Pancreas (tissue), 10 donors: ENCODE data around the gene HERC6. TPM values are rescaled to one million over a fixed set of nuclear protein-coding genes. Genes with fewer than 3 reads are reported as not detected.

Experiments used
- ATAC-seq, 4 donors: fragments of 200-7000 bp; cut with Tn5 transposase; one replicate each; pipeline versions ENCODE4 v1.8.0 to v1.9.1; 2020; ENCODE audit warnings: mild to moderate bottlenecking in 4 of 4, moderate library complexity in 4 of 4
- DNase-seq, 6 donors: peaks; one replicate each; pipeline ENCODE4 v3.0.0-alpha.2; 2020
- FAIRE-seq: peaks from 2 replicates; lab custom pipeline; 2012; peaks lifted over from hg19 to GRCh38; lab: Jason Lieb, UNC
- H3K27ac ChIP-seq, 4 donors: fragments of 200-600 bp; sonication (generic); 1 replicate in 3 of 4; 2 replicates in 1 of 4; pipeline versions ENCODE4 v1.5.0 to v1.8.0; 2020
- H3K27me3 ChIP-seq, 4 donors: fragments of 200-600 bp; one replicate each; pipeline ENCODE4 v1.8.0; 2021
- H3K36me3 ChIP-seq, 3 donors: fragments of 200-600 bp; sonication (generic) in 1 of 3; one replicate each; pipeline versions ENCODE4 v1.5.0 to v1.8.0; 2020 to 2021
- H3K4me1 ChIP-seq, 3 donors: fragments of 200-600 bp; one replicate each; pipeline ENCODE4 v1.8.0; 2021
- H3K4me3 ChIP-seq, 4 donors: fragments of 200-600 bp; sonication (generic) in 2 of 4; one replicate each; pipeline versions ENCODE4 v1.5.0 to v1.8.0; 2020 to 2021
- H3K9me3 ChIP-seq, 4 donors: fragments of 200-600 bp; one replicate each; pipeline ENCODE4 v1.8.0; 2021
- CTCF ChIP-seq, 4 donors: fragments of 200-600 bp; sonication (generic) in 3 of 4; IDR thresholded peaks; one replicate each; pipeline versions ENCODE4 v1.5.0 to v1.8.0; 2021; ENCODE audit warnings: antibody characterized with exemption in 4 of 4
- WGBS, 2 donors: extraction: QIAGEN DNeasy Blood & Tissue Kit; methylation state at CpG; one replicate each; pipeline ENCODE4 v1.1.7; 2013; 5-methylcytosine and 5-hydroxymethylcytosine counted together
- intact Hi-C, 3 donors: fragments of 100-400 bp; cut with DNase I; formaldehyde crosslinking; loops; one replicate each; pipeline versions ENCODE4 v1.11.1 to v1.14.2; 2022
- polyA plus RNA-seq, 2 donors: library from polyadenylated mRNA; stranded (reverse); fragments of 200-250 nt; gene quantifications; one replicate each; pipeline ENCODE4 v1.2.3, GENCODE V29; 2013
- total RNA-seq, 6 donors: library from RNA; stranded (reverse); fragmentation: NEBNext Ultra II Directional in 4 of 6; extraction: Animal tissue kit (Norgen Biotek cat#: 25700) in 4 of 6; gene quantifications; one replicate each; pipeline versions ENCODE4 v1.2.1 to v1.2.4, GENCODE V29; 2021 to 2023
- donor health status: healthy with polysubstance abuse.
- donor health status: DM: no; HTN: no; CAD: no; lungs with moderate emphysema.
- donor health status: DM: no; HTN: no; CAD: no.
- donor health status: control.
- donor health status: control.
- donor health status: Bipolar disorder and iron deficiency.
- donor health status: DM: yes; HTN: yes; CAD: no.
- donor health status: DM: no; HTN: no; CAD: no.
- donor health status: DM: no; HTN: no; CAD: no.
- donor health status: DM: yes; HTN: yes; CAD: no.

Gene HERC6
- total and polyA plus RNA-seq, 8 donors, result 2.6 to 8.3 (median 4.6) TPM

GRCh38 chr4:88350786-88351185 is 27.9 kb upstream of the HERC6 start:
- FAIRE-seq (no peak), ATAC-seq (no peak), DNase-seq (no peak)
- TF ChIP-seq CTCF (IDR thresholded peaks at IDR 0.05), result no peak
- no peaks in the 10 kb centered on the region for H3K4me1 ChIP-seq
- WGBS, 2 donors, result 90 to 94% methylated on average over 4 of the region's 4 CpGs
- no peaks in the 10 kb centered on the region for H3K27me3 ChIP-seq
- no peaks in the 10 kb centered on the region for H3K36me3 ChIP-seq
- no peak overlapping the region for H3K4me3 ChIP-seq
- no peaks in the 10 kb centered on the region for H3K9me3 ChIP-seq
- no peak overlapping the region for H3K27ac ChIP-seq
- intact Hi-C loops, result no loop called here

DNA sequence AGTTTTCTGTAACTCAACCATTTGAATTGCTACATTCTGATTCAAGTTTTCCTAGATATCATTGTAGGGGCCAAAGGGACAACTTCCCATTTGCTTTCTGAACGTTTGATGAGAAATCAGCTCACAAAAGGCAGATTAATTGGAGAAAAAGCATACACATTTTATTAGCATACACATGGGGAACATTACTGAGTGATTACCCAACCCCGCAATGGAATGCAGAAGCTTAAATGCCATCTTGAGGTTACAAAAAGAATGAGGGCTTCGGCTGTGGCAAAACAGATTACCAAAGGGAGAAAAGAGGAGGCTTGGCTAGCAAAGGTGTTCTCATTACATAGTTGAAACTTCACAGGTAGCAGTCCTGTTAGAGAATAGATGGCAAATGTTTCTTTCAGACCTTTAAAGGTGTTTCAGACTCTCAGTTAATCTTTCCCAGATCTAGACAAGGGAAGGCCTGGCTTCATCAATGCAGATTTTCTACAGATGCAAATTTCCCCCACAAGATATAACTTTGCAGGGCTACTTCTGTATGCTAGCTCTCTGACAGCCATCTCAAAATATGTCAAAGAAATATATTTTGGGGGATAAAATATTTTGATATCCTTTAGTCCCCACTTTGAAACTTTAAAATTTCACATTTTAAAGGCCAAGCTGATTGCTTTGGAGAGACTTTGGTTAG is 26.5 kb upstream of the HERC6 start:
- no peak for TF ChIP-seq CTCF (IDR thresholded peaks at IDR 0.05)
- no peaks in the 10 kb centered on the region for H3K4me1 ChIP-seq
- ATAC-seq (no peak), DNase-seq (no peak), FAIRE-seq (no peak)
- 54 to 60% methylated on average over 3 of the region's 3 CpGs for WGBS, 2 donors
- H3K27ac ChIP-seq, result no peak overlapping the region
- no peaks in the 10 kb centered on the region for H3K27me3 ChIP-seq
- no peaks in the 10 kb centered on the region for H3K36me3 ChIP-seq
- no peaks in the 10 kb centered on the region for H3K9me3 ChIP-seq
- intact Hi-C loops, result no loop called here
- H3K4me3 ChIP-seq, result no peak overlapping the region

DNA sequence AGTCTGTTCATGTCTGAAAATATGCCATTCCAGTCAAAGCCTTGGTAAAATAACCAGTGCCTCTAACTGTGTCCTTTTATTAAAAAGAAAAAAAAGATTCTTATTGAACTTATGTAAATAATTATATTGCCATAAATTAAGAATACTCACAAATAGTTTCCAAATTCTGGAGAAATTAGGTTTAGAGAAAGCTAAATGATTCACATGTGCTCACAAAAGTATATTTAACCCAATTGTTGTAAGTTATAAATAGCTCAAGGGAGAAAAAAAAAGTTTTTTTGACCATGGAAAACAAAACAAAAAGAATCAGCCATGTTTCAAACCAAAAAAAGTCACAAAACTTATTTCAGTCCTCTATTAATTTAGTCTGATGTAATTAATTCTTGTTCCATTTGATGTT is 25.3 kb upstream of the HERC6 start:
- Histone ChIP-seq H3K27ac (no peak overlapping the region), H3K4me1 (no peaks in the 10 kb centered on the region), H3K36me3 (no peaks in the 10 kb centered on the region), H3K9me3 (no peaks in the 10 kb centered on the region), H3K4me3 (no peak overlapping the region), H3K27me3 (no peaks in the 10 kb centered on the region)
- intact Hi-C loops, result no loop called here
- ATAC-seq (no peak), DNase-seq (no peak), FAIRE-seq (no peak)
- no peak for TF ChIP-seq CTCF (IDR thresholded peaks at IDR 0.05)

- Histone ChIP-seq H3K27me3 (no peaks in the 10 kb centered on the region), H3K4me1 (no peaks in the 10 kb centered on the region), H3K27ac (no peak overlapping the region), H3K36me3 (no peaks in the 10 kb centered on the region), H3K4me3 (no peak overlapping the region), H3K9me3 (no peaks in the 10 kb centered on the region)
- no peak for TF ChIP-seq CTCF (IDR thresholded peaks at IDR 0.05)
- no peak for ATAC-seq
- DNase-seq, result no peak
- FAIRE-seq, result no peak
- intact Hi-C loops, result no loop called here
These were observed 21.9 kb upstream of the HERC6 start for GRCh38 chr4:88356771-88357170.

DNA sequence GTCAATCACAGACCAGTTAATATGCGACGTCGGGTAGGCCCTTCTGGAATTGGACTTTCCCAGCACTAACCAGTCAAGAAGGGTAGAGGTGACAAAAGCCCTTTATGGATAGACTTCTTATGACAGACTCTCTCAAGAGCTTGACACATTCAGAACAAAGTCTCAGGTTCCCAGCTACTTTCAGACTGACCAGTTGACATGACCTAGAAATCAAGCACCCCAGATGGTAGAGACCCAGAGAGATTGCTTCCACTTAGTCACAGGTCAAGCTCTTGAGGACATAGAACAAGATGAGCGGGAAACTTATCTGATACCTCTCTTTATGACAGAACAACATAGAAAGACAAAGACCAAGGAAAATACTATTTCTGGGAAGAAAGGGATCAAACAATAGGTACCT is 21.4 kb upstream of the HERC6 start:
- DNase-seq (no peak), ATAC-seq (no peak), FAIRE-seq (no peak)
- Histone ChIP-seq H3K4me3 (no peak overlapping the region), H3K4me1 (no peaks in the 10 kb centered on the region), H3K27ac (no peak overlapping the region), H3K36me3 (no peaks in the 10 kb centered on the region), H3K9me3 (no peaks in the 10 kb centered on the region), H3K27me3 (no peaks in the 10 kb centered on the region)
- intact Hi-C loops, result no loop called here
- WGBS, 2 donors, result 92 to 97% methylated on average over 4 of the region's 4 CpGs
- TF ChIP-seq CTCF (IDR thresholded peaks at IDR 0.05), result no peak
